Gastroesophageal sphincter (tissue), 4 donors: Measurements from ENCODE around the gene KCNAB1. TPM values are rescaled to one million over a fixed set of nuclear protein-coding genes. Genes with fewer than 3 reads are reported as not detected.

Experiments used
- ATAC-seq: fragments of 150-250 bp; one replicate; pipeline ENCODE4 v1.9.1; 2016; ENCODE audit warnings: mild to moderate bottlenecking, moderate library complexity
- H3K27ac ChIP-seq, 4 donors: fragments of 200-600 bp; sonication (generic) in 3 of 4; 1 replicate in 3 of 4; 2 replicates in 1 of 4; pipeline ENCODE4 v1.5.1; 2016 to 2019
- H3K27me3 ChIP-seq: fragments of 200-600 bp; sonication (generic); one replicate; pipeline ENCODE4 v1.5.1; 2019
- H3K36me3 ChIP-seq, 2 donors: fragments of 200-600 bp; sonication (generic); one replicate each; pipeline ENCODE4 v1.5.1; 2019; ENCODE audit warnings: control low read depth in 1 of 2
- H3K4me1 ChIP-seq, 3 donors: fragments of 200-600 bp; sonication (generic); 1 replicate in 2 of 3; 2 replicates in 1 of 3; pipeline ENCODE4 v1.5.1; 2016 to 2019; ENCODE audit warnings: control low read depth in 2 of 3
- H3K4me3 ChIP-seq, 2 donors: fragments of 200-600 bp; sonication (generic); one replicate each; pipeline ENCODE4 v1.5.1; 2019; ENCODE audit warnings: mild to moderate bottlenecking in 1 of 2, moderate library complexity in 1 of 2
- H3K9me3 ChIP-seq, 3 donors: fragments of 200-600 bp; sonication (generic); one replicate each; pipeline ENCODE4 v1.5.1; 2017 to 2019; ENCODE audit warnings: control low read depth in 2 of 3
- EP300 ChIP-seq: sonication (generic); formaldehyde crosslinking; IDR thresholded peaks from one replicate; pipeline ENCODE4 v1.6.1; 2017; ENCODE audit warnings: antibody characterized with exemption, mild to moderate bottlenecking
- POLR2A ChIP-seq, 2 donors: fragments of 450-650 bp; IDR thresholded peaks; one replicate each; pipeline ENCODE4 v1.6.1; 2017; ENCODE audit warnings: antibody characterized with exemption in 2 of 2, mild to moderate bottlenecking in 2 of 2, moderate library complexity in 1 of 2
- POLR2AphosphoS5 ChIP-seq: sonication (generic); formaldehyde crosslinking; IDR thresholded peaks from one replicate; pipeline ENCODE4 v1.6.1; 2017; ENCODE audit warnings: antibody characterized with exemption
- WGBS, 2 donors: methylation state at CpG; one replicate each; pipeline ENCODE4 v1.1.5; 2018; ENCODE audit warnings: low coverage in 1 of 2; 5-methylcytosine and 5-hydroxymethylcytosine counted together
- total RNA-seq, 4 donors: library from RNA; depleted of rRNA; stranded (reverse); fragments of >200 nt; gene quantifications; one replicate each; pipeline ENCODE4 v1.1.0, GENCODE V29; 2016
- TF ChIP-seq, protein P1 (sequence below), 4 experiments: fragments of 200-600 bp in 2 of 4; fragments of 450-650 bp in 2 of 4; sonication (generic) in 1 of 4; IDR thresholded peaks; one replicate each; pipeline ENCODE4 v1.5.1; 2017 to 2019; ENCODE audit warnings: antibody characterized with exemption in 4 of 4, mild to moderate bottlenecking in 2 of 4, moderate library complexity in 2 of 4

The KCNAB1 gene
- total RNA-seq, 4 donors from 2014 or later = 0.31 to 6.3 (median 1.9) TPM

DNA sequence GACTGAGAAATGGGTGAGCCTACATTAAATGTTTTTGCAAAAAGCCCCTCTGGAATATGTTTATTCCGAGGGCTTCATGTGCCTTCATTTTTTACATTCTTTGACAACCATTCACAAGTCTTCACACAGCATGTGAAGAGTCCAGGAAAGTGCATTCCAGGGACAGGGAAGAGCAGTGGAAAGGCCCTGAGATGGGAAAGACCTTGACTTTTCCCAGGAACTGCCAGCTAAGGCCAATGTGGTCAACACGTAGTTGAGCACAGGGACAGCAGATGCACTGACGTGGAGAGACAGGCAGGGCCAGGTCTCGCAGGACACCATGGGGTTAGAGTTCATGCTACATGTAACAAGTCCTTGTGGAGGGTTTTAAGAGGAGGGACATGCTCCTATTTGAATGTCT lies 412.8 kb downstream of the KCNAB1 start:
- H3K36me3 ChIP-seq = peaks cover 0 to 9% of the 10 kb centered on the region in 2 donors
- no peaks in the 10 kb centered on the region for H3K9me3 ChIP-seq
- no peak overlapping the region for H3K4me3 ChIP-seq
- TF ChIP-seq POLR2A (IDR thresholded peaks at IDR 0.05) (no peak), EP300 (no peak), POLR2AphosphoS5 (no peak)
- TF ChIP-seq, protein P1, sequence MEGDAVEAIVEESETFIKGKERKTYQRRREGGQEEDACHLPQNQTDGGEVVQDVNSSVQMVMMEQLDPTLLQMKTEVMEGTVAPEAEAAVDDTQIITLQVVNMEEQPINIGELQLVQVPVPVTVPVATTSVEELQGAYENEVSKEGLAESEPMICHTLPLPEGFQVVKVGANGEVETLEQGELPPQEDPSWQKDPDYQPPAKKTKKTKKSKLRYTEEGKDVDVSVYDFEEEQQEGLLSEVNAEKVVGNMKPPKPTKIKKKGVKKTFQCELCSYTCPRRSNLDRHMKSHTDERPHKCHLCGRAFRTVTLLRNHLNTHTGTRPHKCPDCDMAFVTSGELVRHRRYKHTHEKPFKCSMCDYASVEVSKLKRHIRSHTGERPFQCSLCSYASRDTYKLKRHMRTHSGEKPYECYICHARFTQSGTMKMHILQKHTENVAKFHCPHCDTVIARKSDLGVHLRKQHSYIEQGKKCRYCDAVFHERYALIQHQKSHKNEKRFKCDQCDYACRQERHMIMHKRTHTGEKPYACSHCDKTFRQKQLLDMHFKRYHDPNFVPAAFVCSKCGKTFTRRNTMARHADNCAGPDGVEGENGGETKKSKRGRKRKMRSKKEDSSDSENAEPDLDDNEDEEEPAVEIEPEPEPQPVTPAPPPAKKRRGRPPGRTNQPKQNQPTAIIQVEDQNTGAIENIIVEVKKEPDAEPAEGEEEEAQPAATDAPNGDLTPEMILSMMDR (IDR thresholded peaks at IDR 0.05) = no peak
- H3K27me3 ChIP-seq = no peaks in the 10 kb centered on the region
- peaks cover 20 to 55% (median 24%) of the 10 kb centered on the region in 3 donors for H3K4me1 ChIP-seq
- WGBS, 2 donors = 56 to 61% methylated on average over 4 of the region's 4 CpGs
- peak overlapping the region; percentile 48 to 92 (median 86) for H3K27ac ChIP-seq
- no peak for ATAC-seq

DNA sequence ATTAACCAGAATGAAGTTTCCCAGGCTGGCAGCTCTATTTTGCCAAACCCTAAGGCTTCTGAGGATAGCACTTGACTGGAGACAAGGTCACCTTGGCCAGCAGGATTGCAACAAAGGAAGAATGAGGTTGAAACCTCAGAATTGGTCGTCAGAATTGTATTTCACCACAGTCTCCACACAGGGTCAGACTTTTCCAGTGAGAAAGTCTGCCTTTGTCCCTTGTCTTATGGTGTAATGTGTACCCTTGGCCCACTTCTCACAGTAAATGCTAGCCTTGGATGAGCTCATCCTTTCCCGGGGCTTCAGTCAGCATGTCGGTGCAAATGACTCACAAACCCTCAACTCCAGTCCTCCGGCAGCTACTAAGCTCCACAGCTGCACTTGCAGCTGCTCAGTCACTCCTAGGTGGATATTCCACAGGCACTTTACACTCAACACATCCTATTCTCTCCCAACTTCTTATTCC lies 414.8 kb downstream of the KCNAB1 start:
- TF ChIP-seq, protein P1 (IDR thresholded peaks at IDR 0.05) = peak in 3 of 4 experiments; percentile 49 to 54 (median 53)
- TF ChIP-seq POLR2A (IDR thresholded peaks at IDR 0.05) = no peak
- TF ChIP-seq POLR2AphosphoS5 = peak; percentile 87
- Histone ChIP-seq H3K27me3 (no peaks in the 10 kb centered on the region), H3K36me3 (peaks cover 0 to 18% of the 10 kb centered on the region in 2 donors), H3K4me1 (peaks cover 24 to 75% (median 26%) of the 10 kb centered on the region in 3 donors), H3K27ac (peak overlapping the region; percentile 84 to 94 (median 90)), H3K4me3 (no peak overlapping the region), H3K9me3 (no peaks in the 10 kb centered on the region)
- ATAC-seq = peak; percentile 97
- 10 to 15% methylated on average over 3 to 4 of the region's 4 CpGs for WGBS, 2 donors

DNA sequence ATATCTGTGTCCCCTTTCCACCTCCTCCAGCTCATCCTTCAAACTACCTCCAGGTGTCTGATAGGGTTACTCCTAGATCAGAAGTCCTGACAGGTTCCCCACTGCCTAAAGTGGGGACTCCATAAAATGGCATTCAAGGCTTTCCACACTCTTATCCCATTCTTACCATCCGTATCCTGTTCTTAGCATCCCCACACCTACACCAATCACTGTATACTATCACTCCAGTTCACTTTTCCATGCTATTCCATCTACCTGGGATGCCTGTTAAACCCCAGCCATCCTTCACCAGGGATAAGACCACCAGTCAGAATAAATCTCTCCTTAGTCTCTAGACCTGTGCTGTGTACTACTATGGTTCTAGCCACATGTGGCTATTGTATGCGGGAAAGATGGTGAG lies 415.4 kb downstream of the KCNAB1 start:
- 81 to 88% methylated on average over 2 of the region's 2 CpGs for WGBS, 2 donors
- Histone ChIP-seq H3K9me3 (no peaks in the 10 kb centered on the region), H3K4me1 (peaks cover 24 to 79% (median 26%) of the 10 kb centered on the region in 3 donors), H3K27me3 (no peaks in the 10 kb centered on the region), H3K4me3 (no peak overlapping the region), H3K27ac (peak overlapping the region; percentile 84 to 94 (median 90)), H3K36me3 (peaks cover 0 to 19% of the 10 kb centered on the region in 2 donors)
- no peak for TF ChIP-seq POLR2AphosphoS5
- no peak for TF ChIP-seq POLR2A (IDR thresholded peaks at IDR 0.05)
- no peak for TF ChIP-seq EP300
- TF ChIP-seq, protein P1 (IDR thresholded peaks at IDR 0.05) = no peak
- ATAC-seq = no peak

DNA sequence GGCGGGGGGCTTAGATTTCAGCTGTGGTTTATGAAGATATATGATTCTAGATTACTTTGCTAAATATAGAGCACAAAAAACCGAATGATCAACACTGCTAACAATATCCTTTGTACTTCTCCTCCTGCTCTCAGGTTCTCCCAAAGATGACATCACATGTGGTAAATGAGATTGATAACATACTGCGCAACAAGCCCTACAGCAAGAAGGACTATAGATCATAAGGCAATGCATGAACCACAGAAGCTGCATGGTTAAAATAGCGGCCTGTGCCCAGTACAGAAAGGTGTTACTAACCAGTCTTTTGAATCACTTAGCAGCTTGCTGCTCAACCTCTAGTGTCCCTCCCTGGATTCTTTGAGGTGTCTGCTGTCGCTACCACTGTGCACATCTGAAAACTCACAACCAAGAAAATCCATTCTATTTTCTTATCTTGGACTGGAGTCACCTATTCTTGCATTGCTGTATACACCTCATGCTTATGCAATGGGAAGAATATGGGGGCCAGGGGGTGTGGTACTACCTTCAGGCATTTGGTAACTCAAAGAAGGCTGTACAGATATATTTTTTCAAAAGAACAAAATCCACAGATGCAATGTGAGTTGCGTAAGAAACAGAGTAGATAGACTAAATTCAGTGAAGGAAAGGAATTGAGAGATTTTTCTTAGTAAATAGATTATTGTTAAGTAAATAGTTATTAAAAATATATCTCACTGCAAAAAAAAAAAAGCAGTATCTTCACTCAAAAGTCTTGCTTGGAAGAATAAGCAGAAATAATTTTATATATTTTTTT lies 416.3 kb downstream of the KCNAB1 start:
- peak overlapping the region; percentile 84 to 94 (median 90) for H3K27ac ChIP-seq

More for the DNA sequence above, 416.3 kb downstream of the KCNAB1 start:
- 82 to 92% methylated on average over 4 to 5 of the region's 6 CpGs for WGBS, 2 donors
- Histone ChIP-seq H3K9me3 (no peaks in the 10 kb centered on the region), H3K36me3 (peaks cover 0 to 18% of the 10 kb centered on the region in 2 donors), H3K27me3 (no peaks in the 10 kb centered on the region), H3K4me1 (peaks cover 26 to 88% (median 29%) of the 10 kb centered on the region in 3 donors), H3K4me3 (no peak overlapping the region)
- ATAC-seq = no peak
- TF ChIP-seq EP300 (no peak), POLR2AphosphoS5 (no peak), POLR2A (IDR thresholded peaks at IDR 0.05) (no peak)
- TF ChIP-seq, protein P1 (IDR thresholded peaks at IDR 0.05) = no peak
